ENCODE data around the gene SLC35A2.

Gene SLC35A2

GRCh38 chrX:48911412-48912182 is at the start of gene SLC35A2:
SLC35A2 (minus strand) TSS chrX:48911646; CDS start chrX:48911636, 10 bp downstream.
- TF ChIP-seq CTCF (conservative IDR thresholded peaks at IDR 0.05; ENCODE audit: low read depth, low read length), result no peak; the same call in 1 of the 2 replicates
- Histone ChIP-seq H3K4me2 (peak within 1 kb of the TSS; percentile 90), H3K27ac (peak within 1 kb of the TSS; percentile 93), H4K20me1 (ENCODE audit: insufficient read depth) (peaks cover 21% of the 10 kb centered on the region), H3K27me3 (ENCODE audit: insufficient read depth, low read depth) (no peaks in the 10 kb centered on the region), H3K4me1 (ENCODE audit: low read depth, poor library complexity, severe bottlenecking) (peaks cover 28% of the 10 kb centered on the region), H3K36me3 (ENCODE audit: insufficient read depth) (peaks cover 14% of the 10 kb centered on the region; the same call in 1 of the 2 replicates), H3K79me2 (ENCODE audit: insufficient read depth, low read depth) (peaks cover 28% of the 10 kb centered on the region), H3K9ac (peak within 1 kb of the TSS; percentile 50; the same call in 1 of the 2 replicates), H3K4me3 (IDR thresholded peaks at IDR 0.05; ENCODE audit: insufficient read depth, low read depth, low read length) (no peak within 1 kb of the TSS), H2AFZ (ENCODE audit: low read depth) (no peak within 1 kb of the TSS)

DNA sequence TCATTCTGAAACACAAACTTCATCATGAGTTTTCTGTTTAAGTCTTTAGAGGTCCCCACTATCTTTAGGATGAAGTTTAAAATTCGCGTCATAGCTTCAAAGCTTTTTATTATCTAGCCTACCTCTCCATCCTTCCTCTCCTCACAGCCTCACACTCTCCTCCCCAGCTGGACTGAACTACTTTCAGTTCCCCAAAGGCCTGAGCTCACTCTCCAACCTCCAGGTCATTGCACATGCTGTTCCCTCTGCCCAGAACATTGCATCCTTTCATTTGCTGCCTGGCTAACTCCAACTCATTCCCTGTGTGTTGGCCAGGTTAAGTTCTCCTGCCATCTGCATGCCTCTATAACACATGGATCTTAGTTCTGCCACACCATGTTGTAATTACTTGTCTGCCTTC is 48.8 kb upstream of the SLC35A2 start:
- no peak overlapping the region for H3K4me2 ChIP-seq
- no peaks in the 10 kb centered on the region for H4K20me1 ChIP-seq (ENCODE audit: insufficient read depth)
- no peaks in the 10 kb centered on the region for H3K27me3 ChIP-seq (ENCODE audit: insufficient read depth, low read depth)
- H3K36me3 ChIP-seq (ENCODE audit: insufficient read depth), result no peaks in the 10 kb centered on the region
- H3K4me1 ChIP-seq (ENCODE audit: low read depth, poor library complexity, severe bottlenecking), result peaks cover 8% of the 10 kb centered on the region
- no peak for TF ChIP-seq CTCF (conservative IDR thresholded peaks at IDR 0.05; ENCODE audit: low read depth, low read length)
- H3K4me3 ChIP-seq (IDR thresholded peaks at IDR 0.05; ENCODE audit: insufficient read depth, low read depth, low read length), result no peak overlapping the region
- H3K9ac ChIP-seq, result no peak overlapping the region
- H3K27ac ChIP-seq, result no peak overlapping the region
- H2AFZ ChIP-seq (ENCODE audit: low read depth), result no peak overlapping the region
- H3K79me2 ChIP-seq (ENCODE audit: insufficient read depth, low read depth), result peaks cover 16% of the 10 kb centered on the region; the same call in 1 of the 2 replicates

DNA sequence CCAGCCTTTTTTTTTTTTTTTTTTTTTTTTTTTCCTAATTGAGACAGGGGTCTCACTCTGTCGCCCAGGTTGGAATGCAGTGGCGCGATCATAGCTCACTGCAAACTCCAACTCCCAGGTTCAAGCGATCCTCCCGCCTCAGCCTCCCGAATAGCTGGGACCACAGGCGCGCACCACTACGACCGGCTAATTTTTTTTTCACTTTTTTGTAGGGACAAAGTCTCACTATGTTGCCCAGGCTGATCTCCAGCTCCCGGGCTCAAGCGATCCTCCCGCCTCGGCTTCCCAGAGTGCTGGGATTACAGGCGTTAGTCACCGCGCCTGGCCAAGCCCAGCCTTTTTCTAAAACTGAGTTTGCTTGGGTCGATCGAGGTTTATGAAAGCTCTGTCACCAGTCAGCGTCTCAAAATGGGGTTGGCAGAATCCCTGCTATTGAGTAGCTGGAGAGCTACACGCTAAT is 47.2 kb upstream of the SLC35A2 start:
- Histone ChIP-seq H3K27ac (peak overlapping the region; percentile 60), H3K4me2 (peak overlapping the region; percentile 83), H3K4me1 (ENCODE audit: low read depth, poor library complexity, severe bottlenecking) (peaks cover 19% of the 10 kb centered on the region), H3K4me3 (IDR thresholded peaks at IDR 0.05; ENCODE audit: insufficient read depth, low read depth, low read length) (no peak overlapping the region), H3K79me2 (ENCODE audit: insufficient read depth, low read depth) (peaks cover 16% of the 10 kb centered on the region; the same call in 1 of the 2 replicates), H3K9ac (peak overlapping the region; percentile 43; the same call in 1 of the 2 replicates), H2AFZ (ENCODE audit: low read depth) (peak overlapping the region; percentile 21; the same call in 1 of the 2 replicates), H4K20me1 (ENCODE audit: insufficient read depth) (no peaks in the 10 kb centered on the region), H3K27me3 (ENCODE audit: insufficient read depth, low read depth) (no peaks in the 10 kb centered on the region), H3K36me3 (ENCODE audit: insufficient read depth) (no peaks in the 10 kb centered on the region)
- no peak for TF ChIP-seq CTCF (conservative IDR thresholded peaks at IDR 0.05; ENCODE audit: low read depth, low read length)

DNA sequence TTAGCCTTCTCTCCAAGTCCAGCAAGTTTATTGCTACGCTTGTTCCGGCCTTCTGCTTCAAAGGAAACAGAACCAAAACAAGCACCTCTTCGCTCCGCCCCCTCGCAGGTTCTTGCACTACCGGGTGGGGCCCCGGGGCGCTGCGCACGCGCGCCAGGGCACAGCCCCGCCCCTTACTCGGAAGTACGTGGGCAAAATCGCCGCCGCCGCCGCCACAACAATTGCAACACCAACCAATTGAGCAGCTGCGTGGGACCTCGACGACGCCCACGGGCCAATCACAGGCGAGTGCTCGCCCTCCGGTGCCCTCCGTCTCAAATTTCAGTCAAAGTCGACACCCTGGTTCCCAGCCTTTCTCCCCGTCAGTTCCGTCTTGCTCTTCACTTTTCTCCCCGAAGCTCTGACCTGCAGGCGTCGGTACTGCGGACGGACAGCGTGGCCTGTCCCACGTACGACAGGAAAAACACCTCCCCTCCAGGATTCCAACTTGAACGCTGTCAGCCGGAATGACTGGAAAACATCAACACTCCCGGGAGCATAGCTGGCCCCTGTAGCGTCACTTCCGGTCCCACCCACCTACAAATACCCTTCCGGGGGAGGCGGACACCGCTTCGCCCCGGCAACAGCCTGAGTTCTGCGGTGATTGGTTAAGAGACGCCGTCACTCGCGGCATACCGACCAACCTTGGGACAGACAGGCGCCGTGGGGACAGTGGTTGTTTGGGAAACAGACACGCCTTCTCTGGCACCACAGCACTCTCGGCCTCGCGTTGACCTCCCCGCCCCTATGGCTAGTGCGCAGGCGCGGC is 46.6 kb upstream of the SLC35A2 start:
- TF ChIP-seq CTCF (conservative IDR thresholded peaks at IDR 0.05; ENCODE audit: low read depth, low read length), result no peak
- H2AFZ ChIP-seq (ENCODE audit: low read depth), result peak overlapping the region; percentile 66; the same call in 1 of the 2 replicates
- peak overlapping the region; percentile 51; the same call in 1 of the 2 replicates for H3K4me2 ChIP-seq
- no peaks in the 10 kb centered on the region for H4K20me1 ChIP-seq (ENCODE audit: insufficient read depth)
- H3K4me1 ChIP-seq (ENCODE audit: low read depth, poor library complexity, severe bottlenecking), result peaks cover 19% of the 10 kb centered on the region
- H3K79me2 ChIP-seq (ENCODE audit: insufficient read depth, low read depth), result peaks cover 16% of the 10 kb centered on the region; the same call in 1 of the 2 replicates
- H3K27ac ChIP-seq, result peak overlapping the region; percentile 67
- H3K36me3 ChIP-seq (ENCODE audit: insufficient read depth), result no peaks in the 10 kb centered on the region
- no peaks in the 10 kb centered on the region for H3K27me3 ChIP-seq (ENCODE audit: insufficient read depth, low read depth)
- peak overlapping the region; percentile 58; the same call in 1 of the 2 replicates for H3K9ac ChIP-seq
- H3K4me3 ChIP-seq (IDR thresholded peaks at IDR 0.05; ENCODE audit: insufficient read depth, low read depth, low read length), result no peak overlapping the region

Data from KMS-11 (cell line).